T-helper 1 cell treated with Interleukin-12 subunit alpha and Interleukin-12 subunit beta and Interleukin-4 antibody, amounts not matched to agents 30 ng/mL and 1 ng/mL, for 36 hours (primary cell): ENCODE measurements around the gene FKBP9. TPM values are rescaled to one million over a fixed set of nuclear protein-coding genes. Genes with fewer than 3 reads are reported as not detected.
"Not testable (repeated sequence)": the region's sequence is repeated elsewhere in the genome, so short reads cannot be mapped to it uniquely, and the experiment has no call there.

Experiments
- intact Hi-C: fragments of 100-400 bp; cut with micrococcal nuclease; formaldehyde crosslinking; loops from one replicate; pipeline ENCODE4 v1.15.1; 2024
- total RNA-seq: library from RNA; stranded (reverse); gene quantifications from 2 replicates; pipeline ENCODE4 v1.2.3, GENCODE V29; 2022

Gene FKBP9
- total RNA-seq, 1 donor from 2014 or later, result 1.1 TPM

GRCh38 chr7:32947420-32947983 is 9.7 kb upstream of the FKBP9 start:
- intact Hi-C loops, result no loop called here

- intact Hi-C loops, result no loop called here
These were observed 9.0 kb upstream of the FKBP9 start for GRCh38 chr7:32948202-32948601.

- intact Hi-C loops, result no loop called here
These were observed 4.4 kb upstream of the FKBP9 start for GRCh38 chr7:32952876-32953275.

GRCh38 chr7:32958046-32959025 is 1.1 kb downstream of the FKBP9 start:
- intact Hi-C loops, result loop anchor here (5.0 kb wide), 1 partner anchor 169 kb away; the partner anchor contains the start of gene BBS9

GRCh38 chr7:32963880-32964301 is 6.7 kb downstream of the FKBP9 start:
- intact Hi-C loops, result loop anchor here (1.0 kb wide), 2 partner anchors 86 to 143 kb away; no protein-coding TSS in a partner anchor

- intact Hi-C loops, result loop anchor here (1.0 kb wide), 2 partner anchors 86 to 143 kb away; no protein-coding TSS in a partner anchor
These were observed 7.4 kb downstream of the FKBP9 start for GRCh38 chr7:32964461-32965159.

- intact Hi-C loops, result not testable (repeated sequence)
These were observed 9.4 kb downstream of the FKBP9 start for GRCh38 chr7:32966489-32967267.

- intact Hi-C loops, result not testable (repeated sequence)
These were observed 10.0 kb downstream of the FKBP9 start for GRCh38 chr7:32967268-32967582.

- intact Hi-C loops, result not testable (repeated sequence)
These were observed 14.7 kb downstream of the FKBP9 start for GRCh38 chr7:32971967-32972366.

- intact Hi-C loops, result not testable (repeated sequence)
These were observed 19.9 kb downstream of the FKBP9 start for GRCh38 chr7:32977159-32977558.

GRCh38 chr7:32979246-32979645 is 22.0 kb downstream of the FKBP9 start:
- intact Hi-C loops, result not testable (repeated sequence)

GRCh38 chr7:32979902-32980301 is 22.7 kb downstream of the FKBP9 start:
- intact Hi-C loops, result not testable (repeated sequence)

- intact Hi-C loops, result not testable (repeated sequence)
These were observed 30.9 kb downstream of the FKBP9 start for GRCh38 chr7:32988148-32988547.

GRCh38 chr7:32991068-32991585 is 33.9 kb downstream of the FKBP9 start:
- intact Hi-C loops, result not testable (repeated sequence)

- intact Hi-C loops, result not testable (repeated sequence)
These were observed 34.9 kb downstream of the FKBP9 start for GRCh38 chr7:32991975-32992700.

GRCh38 chr7:32992750-32993149 is 35.5 kb downstream of the FKBP9 start:
- intact Hi-C loops, result not testable (repeated sequence)

GRCh38 chr7:32997956-32998355 is 40.7 kb downstream of the FKBP9 start:
- intact Hi-C loops, result not testable (repeated sequence)

GRCh38 chr7:32998361-32999171 is 41.3 kb downstream of the FKBP9 start:
- intact Hi-C loops, result not testable (repeated sequence)

GRCh38 chr7:32999380-32999779 is 42.1 kb downstream of the FKBP9 start:
- intact Hi-C loops, result not testable (repeated sequence)
